Nephron progenitor cell (in vitro differentiated cells): ENCODE measurements around the gene PRPH2.
"Not testable (repeated sequence)": the region's sequence is repeated elsewhere in the genome, so short reads cannot be mapped to it uniquely, and the experiment has no call there.

Experiments used
- DNase-seq: peaks from one replicate; pipeline ENCODE4 v3.0.0; 2021
- H3K27ac Mint-ChIP-seq: 2 replicates; pipeline ENCODE4 v1.8.0; 2021; ENCODE audit warnings: mild to moderate bottlenecking, moderate library complexity, mixed read lengths
- H3K27me3 Mint-ChIP-seq: 2 replicates; pipeline ENCODE4 v1.8.0; 2021; ENCODE audit warnings: mild to moderate bottlenecking, low read depth, mixed read lengths; ENCODE audit not compliant: poor library complexity
- H3K36me3 Mint-ChIP-seq: 2 replicates; pipeline ENCODE4 v1.8.0; 2021; ENCODE audit warnings: low read depth, mixed read lengths
- H3K4me1 Mint-ChIP-seq: 2 replicates; pipeline ENCODE4 v1.8.0; 2021; ENCODE audit warnings: mixed read lengths
- H3K4me3 Mint-ChIP-seq: 2 replicates; pipeline ENCODE4 v1.8.0; 2021; ENCODE audit warnings: mild to moderate bottlenecking, moderate library complexity, mixed read lengths
- H3K9me3 Mint-ChIP-seq: 2 replicates; pipeline ENCODE4 v1.8.0; 2021; ENCODE audit warnings: mild to moderate bottlenecking, moderate library complexity, mixed read lengths
- CTCF ChIP-seq: fragments of 200-600 bp; sonication (generic); IDR thresholded peaks from 2 replicates; pipeline ENCODE4 v1.5.0; 2021; ENCODE audit warnings: antibody characterized with exemption

The PRPH2 gene

DNA sequence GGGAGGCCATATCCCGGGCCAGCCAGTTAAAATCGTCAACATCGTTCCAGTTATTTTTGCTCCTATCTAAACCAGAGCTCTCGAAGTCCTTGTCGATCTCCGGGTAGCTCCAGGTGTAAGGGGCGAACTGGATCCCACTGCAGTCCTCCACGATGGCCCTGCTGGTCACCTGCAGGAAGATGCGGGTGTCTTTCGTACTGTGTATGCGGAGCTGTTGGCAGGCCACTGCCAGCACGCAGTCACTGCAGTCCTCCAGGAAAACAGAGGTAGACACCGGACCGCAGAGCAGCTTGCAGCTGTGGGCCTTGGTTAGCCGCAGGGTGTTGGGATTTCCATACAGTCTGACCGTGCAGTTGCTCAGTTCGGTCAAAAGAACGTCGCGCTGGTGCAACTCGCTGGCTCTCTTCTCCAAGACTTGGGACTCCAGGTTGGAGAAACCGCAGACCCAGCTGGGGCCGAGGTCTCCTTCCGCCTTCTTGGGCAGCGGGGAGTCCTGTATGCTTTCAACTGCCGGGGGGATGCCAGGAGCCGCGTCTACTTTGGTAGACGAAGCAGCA is 22.8 kb upstream of the PRPH2 start:
- Mint-ChIP-seq H3K27ac (no peak overlapping the region), H3K27me3 (peaks cover 8% of the 10 kb centered on the region)

GRCh38 chr6:42744351-42744893 is 22.0 kb upstream of the PRPH2 start:
- peaks cover 10% of the 10 kb centered on the region for H3K27me3 Mint-ChIP-seq
- no peak overlapping the region for H3K27ac Mint-ChIP-seq
- H3K9me3 Mint-ChIP-seq: no peaks in the 10 kb centered on the region
- peak overlapping the region; percentile 99 for H3K4me3 Mint-ChIP-seq
- DNase-seq: no peak
- TF ChIP-seq CTCF: no peak
- peaks cover 51% of the 10 kb centered on the region for H3K4me1 Mint-ChIP-seq
- H3K36me3 Mint-ChIP-seq: peaks cover 9% of the 10 kb centered on the region

More for the DNA sequence above, 22.8 kb upstream of the PRPH2 start:
- H3K4me1 Mint-ChIP-seq: peaks cover 51% of the 10 kb centered on the region
- H3K36me3 Mint-ChIP-seq: peaks cover 9% of the 10 kb centered on the region
- peak overlapping the region; percentile 99 for H3K4me3 Mint-ChIP-seq
- no peak for DNase-seq
- no peaks in the 10 kb centered on the region for H3K9me3 Mint-ChIP-seq
- no peak for TF ChIP-seq CTCF

GRCh38 chr6:42742116-42742894 is 19.9 kb upstream of the PRPH2 start:
- H3K4me1 Mint-ChIP-seq: peaks cover 33% of the 10 kb centered on the region
- H3K36me3 Mint-ChIP-seq: peaks cover 4% of the 10 kb centered on the region
- H3K4me3 Mint-ChIP-seq: peak overlapping the region; percentile 43
- H3K9me3 Mint-ChIP-seq: no peaks in the 10 kb centered on the region
- peaks cover 23% of the 10 kb centered on the region for H3K27me3 Mint-ChIP-seq
- no peak for TF ChIP-seq CTCF
- no peak for DNase-seq
- H3K27ac Mint-ChIP-seq: no peak overlapping the region

GRCh38 chr6:42740725-42741124 is 18.3 kb upstream of the PRPH2 start:
- DNase-seq: no peak
- no peak overlapping the region for H3K4me3 Mint-ChIP-seq
- H3K27ac Mint-ChIP-seq: no peak overlapping the region
- H3K27me3 Mint-ChIP-seq: peaks cover 37% of the 10 kb centered on the region
- TF ChIP-seq CTCF: no peak
- no peaks in the 10 kb centered on the region for H3K9me3 Mint-ChIP-seq
- H3K4me1 Mint-ChIP-seq: peaks cover 33% of the 10 kb centered on the region
- H3K36me3 Mint-ChIP-seq: peaks cover 1% of the 10 kb centered on the region

GRCh38 chr6:42735976-42736375 is 13.6 kb upstream of the PRPH2 start:
- no peak for DNase-seq
- TF ChIP-seq CTCF: no peak
- H3K27me3 Mint-ChIP-seq: peaks cover 35% of the 10 kb centered on the region
- H3K36me3 Mint-ChIP-seq: no peaks in the 10 kb centered on the region
- H3K27ac Mint-ChIP-seq: peak overlapping the region; percentile 63
- H3K4me3 Mint-ChIP-seq: no peak overlapping the region
- H3K4me1 Mint-ChIP-seq: peaks cover 31% of the 10 kb centered on the region
- H3K9me3 Mint-ChIP-seq: peaks cover 14% of the 10 kb centered on the region

DNA sequence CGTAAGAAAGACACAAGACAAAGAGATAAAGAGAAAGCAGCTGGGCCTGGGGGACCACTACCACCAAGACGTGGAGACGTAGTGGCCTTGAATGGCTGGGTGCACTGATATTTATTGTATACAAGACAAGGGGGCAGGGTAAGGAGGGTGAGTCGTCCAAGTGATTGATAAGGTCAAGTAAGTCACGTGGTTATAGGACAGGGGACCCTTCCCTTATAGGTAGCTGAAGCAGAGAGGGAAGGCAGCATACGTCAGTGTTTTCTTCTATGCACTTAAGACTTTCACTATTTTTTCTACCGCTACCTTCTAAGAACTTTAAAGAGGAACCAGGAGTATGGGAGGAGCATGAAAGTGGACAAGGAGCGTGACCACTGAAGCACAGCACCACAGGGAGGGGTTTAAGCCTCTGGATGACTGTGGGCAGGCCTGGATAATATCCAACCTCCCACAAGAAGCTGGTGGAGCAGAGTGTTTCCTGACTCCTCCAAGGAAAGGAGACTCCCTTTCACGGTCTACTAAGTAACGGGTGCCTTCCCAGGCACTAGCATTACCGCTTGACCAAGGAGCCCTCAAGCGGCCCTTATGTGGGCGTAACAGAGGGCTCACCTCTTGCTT is 11.6 kb upstream of the PRPH2 start:
- H3K4me1 Mint-ChIP-seq: peaks cover 26% of the 10 kb centered on the region
- peak overlapping the region; percentile 87 for H3K27ac Mint-ChIP-seq
- peaks cover 16% of the 10 kb centered on the region for H3K9me3 Mint-ChIP-seq
- not testable (repeated sequence) for H3K4me3 Mint-ChIP-seq, H3K36me3 Mint-ChIP-seq, DNase-seq
- peaks cover 30% of the 10 kb centered on the region for H3K27me3 Mint-ChIP-seq
